HG03457 (cell line): ENCODE data around the gene ZNF185.

Experiments
- ATAC-seq: cut with Tn5 transposase; IDR thresholded peaks from one replicate; pipeline ENCODE4 v1.9.1; 2021; ENCODE audit warnings: moderate number of reproducible peaks; ENCODE audit not compliant: unreplicated experiment

Gene ZNF185

DNA sequence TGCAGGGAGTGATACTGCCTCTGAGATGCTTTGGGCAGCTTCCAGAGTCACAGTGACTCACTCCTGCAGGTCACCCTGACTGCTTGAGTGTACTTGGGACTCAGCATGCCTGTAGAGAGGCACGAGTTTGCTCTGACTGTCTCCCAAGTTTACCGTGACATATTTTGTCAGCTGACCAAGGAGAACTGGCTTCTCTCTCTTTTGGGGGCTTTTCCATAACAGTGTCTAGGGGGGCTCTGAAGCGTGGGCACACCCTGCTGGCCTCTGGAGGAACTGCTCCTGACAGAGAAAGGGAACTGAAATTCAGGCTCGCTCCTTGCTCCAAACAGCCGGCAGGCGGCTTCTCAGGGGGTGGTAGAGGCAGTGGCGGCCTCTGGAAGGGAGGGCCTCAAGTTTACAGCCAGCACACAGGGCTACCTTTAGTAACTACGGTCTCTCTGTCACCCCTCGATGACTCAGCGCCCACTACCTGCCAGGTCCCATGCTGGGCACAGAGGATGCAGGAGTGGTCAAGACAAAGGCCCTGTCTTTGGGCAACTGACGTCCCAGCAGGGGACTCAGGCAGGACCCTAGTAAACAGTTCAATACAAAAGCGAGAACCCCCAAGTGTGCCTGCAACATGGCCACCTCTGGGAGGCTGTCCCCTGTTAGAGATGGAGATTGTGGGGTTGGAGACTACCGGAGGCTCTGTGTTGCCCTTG, 17.8 kb downstream of the ZNF185 start:
- peak; percentile 81 for ATAC-seq

DNA sequence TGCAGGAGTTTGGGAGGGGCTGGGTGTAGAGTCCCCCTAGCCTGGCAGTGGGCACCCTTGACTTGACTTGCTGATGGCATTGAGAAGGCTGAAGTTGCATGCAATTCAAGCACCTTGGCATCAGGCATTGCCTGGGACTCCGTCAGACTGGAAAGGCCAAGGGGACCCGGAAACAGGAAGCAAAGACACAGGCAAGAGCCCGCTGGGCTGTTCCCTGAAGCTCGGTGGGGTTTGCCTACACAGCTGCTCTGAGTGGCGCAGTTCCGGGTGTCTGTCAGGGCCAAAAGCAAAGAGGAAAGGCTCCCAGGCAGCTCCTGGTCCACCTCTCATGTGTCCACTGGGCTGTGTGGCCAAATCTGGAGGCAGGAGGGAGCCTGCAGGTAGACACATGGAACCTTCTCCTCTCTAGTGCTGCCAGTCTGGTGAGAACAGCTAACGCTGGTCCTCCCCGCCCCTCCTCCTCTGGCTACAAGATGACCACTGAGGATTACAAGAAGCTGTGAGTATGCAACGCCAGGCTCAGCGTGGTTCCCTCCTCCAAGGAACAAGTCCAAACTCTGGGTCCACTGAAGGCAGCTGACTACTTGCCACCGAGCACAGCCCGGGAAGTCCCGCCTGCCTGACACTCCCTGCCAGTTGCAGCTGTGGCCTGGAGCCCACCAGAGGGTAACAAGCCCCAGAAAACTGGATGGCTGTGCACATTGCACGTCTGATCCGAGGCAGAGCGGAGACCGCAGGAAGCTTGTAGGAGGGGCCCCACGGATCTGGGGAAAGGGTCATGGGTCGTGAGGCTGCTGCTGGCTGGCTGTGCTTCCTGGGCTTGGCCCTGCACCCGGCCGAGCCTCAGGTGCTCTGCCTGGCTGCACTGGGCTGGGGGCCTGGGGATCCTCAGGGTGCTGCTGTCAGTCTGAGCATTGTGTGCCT, 20.1 kb downstream of the ZNF185 start:
- ATAC-seq = no peak

DNA sequence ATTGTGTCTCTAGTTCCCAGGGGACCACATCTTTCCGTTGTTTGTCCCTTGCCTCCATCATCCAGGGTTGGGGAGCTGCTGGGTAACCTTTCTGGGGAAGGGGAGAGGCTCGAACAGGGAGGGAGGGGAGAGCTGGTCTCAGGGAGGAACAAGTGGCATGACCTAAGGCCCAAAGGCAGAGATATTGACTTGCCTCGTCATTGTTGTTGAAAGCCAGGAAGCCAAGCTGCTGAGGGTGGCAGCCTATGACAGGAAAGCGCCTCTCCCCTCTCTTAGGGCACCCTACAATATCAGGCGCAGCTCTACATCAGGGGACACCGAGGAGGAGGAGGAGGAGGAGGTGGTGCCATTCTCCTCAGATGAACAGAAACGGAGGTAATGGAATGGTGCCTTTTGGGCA, 20.8 kb downstream of the ZNF185 start:
- no peak for ATAC-seq

DNA sequence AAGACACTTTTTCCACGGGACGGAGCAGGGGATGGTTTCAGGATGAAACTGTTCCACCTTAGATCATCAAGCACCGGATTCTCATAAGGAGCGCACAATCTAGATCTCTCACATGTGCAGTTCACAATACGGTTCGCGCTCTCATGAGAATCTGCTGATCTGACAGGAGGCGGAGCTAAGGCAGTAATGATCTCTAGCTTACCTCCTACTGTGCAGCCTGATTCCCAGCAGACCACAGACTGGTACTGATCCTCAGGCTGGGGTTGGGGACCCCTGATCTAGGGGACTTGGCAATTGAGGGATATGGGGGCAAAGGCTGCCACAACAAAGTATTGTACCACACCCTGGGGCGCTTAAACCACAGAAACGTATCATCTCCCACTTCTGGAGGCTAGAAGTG, 25.7 kb downstream of the ZNF185 start:
- ATAC-seq = no peak

DNA sequence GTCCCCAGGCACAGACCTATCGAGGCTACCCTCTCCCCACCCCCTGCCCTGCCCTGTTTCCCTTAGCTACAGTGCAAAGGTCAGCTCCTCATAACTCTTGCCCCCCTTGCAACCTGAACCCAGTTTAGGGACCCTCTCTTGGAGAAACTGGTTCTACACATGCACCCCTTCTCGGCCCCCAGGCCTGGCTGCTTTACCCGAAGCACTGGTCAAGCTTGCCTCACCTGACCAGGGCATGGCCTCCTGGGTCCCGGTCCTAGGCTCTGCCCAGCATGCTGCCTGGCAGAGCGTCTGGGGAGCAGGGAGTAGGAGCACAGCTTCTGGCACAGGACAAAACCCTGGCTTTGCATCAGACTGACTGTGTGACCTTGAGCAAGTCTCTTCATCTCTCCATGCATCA, 28.0 kb downstream of the ZNF185 start:
- no peak for ATAC-seq

DNA sequence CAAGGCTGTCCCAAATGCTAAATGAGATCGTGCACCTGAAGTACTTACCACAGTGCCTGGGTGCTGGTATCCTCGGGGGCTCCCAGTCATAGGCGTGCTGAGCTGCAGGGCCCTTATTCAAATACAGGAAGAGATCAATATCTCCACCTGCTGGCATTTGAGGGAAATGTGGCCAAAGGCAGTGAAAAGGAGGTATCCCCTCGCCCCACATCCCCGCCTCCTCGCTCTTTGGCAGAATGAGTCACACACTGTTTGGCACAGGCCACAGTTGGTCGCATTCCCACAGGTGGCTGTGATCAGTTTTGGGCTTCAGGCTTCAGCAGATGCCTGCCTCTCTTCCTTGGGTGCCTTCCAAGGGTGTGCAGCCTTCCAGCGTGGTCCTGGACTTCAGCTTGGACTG, 28.4 kb downstream of the ZNF185 start:
- no peak for ATAC-seq

DNA sequence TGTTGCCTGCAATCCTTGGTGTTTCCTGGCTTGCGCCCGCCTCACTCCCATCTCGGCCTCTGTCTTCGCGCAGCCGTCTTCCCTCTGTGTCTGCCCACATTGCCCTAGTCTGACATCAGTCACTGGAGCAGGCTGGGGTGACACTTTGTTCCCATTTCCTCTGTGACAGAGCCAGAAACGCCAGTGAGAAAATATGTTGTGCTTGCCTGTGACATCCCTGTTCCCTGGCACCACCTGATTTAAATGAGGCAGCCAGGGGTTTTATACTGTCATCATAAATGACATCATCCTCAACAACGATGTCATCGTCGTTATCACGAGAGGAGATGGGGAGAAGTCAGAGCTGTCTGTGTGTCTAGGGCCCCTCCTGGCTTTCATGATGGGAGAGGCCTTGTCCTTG, 29.1 kb downstream of the ZNF185 start:
- ATAC-seq = no peak

DNA sequence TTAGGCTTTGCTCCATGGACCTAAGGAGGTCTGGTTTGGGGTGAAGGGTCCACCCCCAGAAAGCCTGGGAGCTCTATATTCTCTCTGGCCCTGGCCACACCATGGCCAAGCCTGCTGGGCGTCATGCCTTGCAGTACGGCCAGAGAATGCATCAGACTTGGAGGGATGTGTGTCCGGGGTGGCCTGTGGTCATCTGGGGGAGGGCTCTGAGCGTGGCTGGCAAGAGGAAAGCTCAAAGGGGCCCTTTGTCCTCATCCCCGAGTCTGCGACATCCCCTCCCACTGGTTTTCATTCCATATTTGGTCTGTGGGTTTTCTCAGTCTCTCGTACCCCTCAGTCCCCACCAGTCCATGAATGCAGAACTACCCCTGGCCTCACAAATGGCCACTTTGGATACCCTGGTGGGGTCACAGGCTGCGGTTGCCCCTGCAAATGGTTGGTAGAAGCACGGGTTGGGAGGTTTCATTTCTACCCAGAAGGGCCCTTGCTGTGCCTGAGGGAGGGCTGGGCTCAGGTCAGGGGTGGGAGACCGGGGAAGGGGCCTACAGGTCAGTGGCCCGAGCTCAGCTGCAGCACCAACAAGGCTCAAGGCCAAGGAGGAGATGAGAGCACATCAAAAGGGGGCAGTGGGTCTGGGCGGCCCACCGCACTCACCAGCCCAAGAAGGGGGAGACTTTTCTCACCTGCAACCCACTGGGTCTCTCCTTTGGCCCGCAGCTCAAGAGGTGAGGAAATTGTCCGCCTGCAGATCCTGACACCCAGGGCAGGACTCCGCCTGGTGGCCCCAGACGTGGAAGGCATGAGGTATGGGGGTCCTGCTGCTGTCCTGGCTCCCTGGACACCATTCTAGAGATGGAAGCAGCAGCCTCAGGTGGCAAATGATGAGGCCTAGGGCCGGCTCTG, 30.2 kb downstream of the ZNF185 start:
- ATAC-seq = no peak

DNA sequence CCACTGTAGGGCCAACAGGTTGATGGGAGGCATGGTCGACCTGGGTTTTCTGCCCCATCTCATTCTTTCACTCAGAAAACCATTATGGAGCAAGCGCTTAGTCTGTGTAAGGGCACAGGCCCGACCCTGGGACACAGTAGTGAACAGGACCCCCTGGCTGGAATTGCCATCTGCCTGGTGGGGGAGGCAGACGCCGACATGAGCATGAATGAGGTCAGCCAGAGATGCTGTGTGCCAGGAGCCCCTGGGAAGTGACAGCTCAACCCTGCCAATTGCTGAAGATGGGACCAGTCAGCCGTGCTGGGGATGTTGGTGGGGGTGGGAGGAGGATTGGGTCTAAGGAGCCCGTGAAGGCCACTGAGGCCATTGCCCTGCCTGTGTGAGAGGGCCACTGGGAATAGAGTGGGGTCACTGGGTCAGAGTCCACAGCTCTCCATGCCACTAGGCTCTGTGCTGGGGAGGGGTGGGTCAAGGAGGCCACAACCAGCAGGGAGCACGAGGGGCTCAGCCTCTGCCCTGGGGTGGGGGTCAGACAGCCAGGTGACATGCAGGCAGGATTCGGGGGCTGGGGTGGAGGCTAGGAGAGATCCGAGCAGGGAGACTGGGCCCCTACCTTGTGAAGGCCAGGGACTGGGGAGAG, 31.0 kb downstream of the ZNF185 start:
- ATAC-seq = no peak

DNA sequence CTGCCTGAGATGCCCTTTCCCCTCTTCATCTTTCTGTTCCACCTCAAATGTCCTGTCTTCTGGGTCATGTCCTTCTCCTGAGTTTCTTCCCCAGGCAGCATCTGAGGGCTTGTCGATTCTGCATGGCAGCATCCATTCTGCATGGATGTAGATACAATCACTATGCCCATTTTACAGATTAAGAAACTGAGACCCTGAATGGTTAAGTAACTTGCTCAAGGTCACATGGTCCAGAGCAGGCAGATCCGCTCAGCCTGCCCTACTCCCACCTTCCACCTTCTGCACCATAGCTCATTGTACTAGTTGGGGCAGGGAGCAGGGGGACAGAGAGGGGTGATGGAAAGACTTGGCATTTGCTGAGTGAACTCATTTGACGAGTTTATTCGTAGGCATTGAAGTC, 32.0 kb downstream of the ZNF185 start:
- no peak for ATAC-seq

DNA sequence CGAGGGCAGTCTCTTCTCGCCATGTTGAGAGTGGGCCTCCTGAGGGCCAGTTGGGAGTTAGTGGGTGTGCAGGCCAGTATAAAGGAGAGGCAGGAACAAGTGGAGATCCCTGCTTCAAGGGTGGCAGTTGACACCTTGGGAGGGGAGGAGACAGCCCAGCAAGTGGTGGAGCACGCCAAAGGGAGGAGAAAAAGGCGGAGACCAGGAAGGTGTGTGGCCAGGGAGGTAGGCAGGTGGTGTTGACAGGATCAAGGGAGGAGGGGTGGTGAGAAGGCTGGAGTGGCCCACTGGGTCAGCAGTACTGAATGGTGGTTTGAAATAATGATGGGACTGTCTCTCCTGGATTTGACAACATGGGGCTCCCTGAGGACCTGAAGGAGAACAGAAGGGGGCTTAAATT, 32.6 kb downstream of the ZNF185 start:
- ATAC-seq = no peak

DNA sequence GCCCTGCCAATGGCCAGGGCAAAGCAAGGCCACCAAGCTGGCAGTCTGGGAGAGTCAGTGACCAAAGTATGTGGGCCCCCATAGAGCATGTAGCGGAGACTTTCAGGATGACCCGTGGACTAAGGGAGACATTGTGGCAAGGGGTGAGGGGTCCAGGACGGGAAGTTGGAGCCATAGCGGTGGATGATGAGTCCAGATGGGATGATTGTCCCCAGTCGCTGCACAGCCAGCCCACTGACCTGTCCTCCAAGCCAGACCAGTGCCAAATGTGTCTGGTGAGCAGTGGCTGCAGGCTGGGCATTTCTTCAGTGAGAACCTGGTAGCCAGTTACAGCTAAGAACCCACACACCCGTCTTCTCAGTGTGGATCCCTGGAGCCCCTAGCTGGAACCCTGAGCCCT, 34.3 kb downstream of the ZNF185 start:
- no peak for ATAC-seq

DNA sequence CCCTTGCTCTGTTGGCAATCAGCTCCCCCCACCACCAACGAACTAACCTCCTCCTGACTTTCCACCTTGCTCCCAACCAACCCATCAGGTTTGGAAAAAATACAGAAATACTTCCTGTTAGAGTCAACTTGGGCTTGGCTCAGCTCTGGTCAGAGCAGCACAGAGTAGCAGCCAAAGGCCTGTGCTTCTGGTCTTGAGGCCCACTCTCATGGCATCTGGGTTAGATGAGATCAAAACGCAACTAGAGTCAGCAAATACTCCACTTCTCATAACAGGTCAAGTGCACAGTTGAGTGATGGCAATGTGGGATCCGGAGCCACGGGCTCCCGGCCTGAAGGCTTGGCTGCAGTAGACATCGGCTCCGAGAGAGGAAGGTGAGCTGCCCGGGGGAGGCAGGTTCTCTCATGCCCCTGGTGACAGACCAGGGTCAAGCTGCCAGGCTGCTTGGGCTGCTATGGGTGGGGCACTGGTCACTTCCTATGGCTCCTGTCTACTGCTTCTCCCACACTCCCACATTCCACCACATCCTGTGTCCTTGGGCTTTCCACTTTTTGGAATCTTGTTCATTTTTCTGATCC, 34.8 kb downstream of the ZNF185 start:
- ATAC-seq = no peak

DNA sequence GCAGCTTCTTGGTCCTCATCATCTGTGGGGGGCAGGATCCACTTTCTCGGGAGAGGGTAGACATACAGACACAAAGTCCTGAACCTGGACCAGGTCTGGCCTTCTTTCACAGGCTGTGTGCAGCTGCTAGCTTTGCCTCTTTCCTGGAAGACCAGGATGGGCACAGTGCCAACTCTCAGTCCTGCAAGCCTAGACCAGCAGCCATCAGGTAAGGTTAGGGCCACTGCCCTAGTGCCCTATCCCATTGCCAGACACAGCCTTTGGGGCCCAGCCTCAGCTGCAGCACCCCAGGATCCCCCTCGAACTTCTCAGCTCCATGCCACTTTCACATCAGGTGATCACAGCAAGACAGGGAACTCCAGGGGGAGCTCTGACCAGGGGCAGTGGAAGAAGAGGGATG, 38.4 kb downstream of the ZNF185 start:
- ATAC-seq = no peak

DNA sequence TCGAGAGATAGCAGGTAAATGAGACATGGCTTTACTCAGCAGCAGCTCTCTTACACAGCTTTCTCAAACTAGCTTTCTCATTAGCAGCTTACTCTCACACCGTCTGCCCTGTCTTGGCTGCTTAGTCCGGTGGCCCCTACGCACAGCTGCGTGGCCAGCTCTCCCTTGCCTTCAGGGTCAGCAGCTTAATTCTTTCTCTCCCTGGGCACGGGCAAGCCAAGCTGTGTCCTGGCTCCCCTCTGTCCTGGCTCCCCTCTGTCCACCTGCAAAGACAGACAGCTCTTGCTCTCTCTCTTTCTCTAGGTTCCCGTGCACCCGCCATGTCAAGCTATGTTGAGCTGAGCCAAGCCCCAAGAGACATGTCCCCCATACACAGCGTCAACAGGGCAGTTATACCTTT, 39.4 kb downstream of the ZNF185 start:
- ATAC-seq = no peak

DNA sequence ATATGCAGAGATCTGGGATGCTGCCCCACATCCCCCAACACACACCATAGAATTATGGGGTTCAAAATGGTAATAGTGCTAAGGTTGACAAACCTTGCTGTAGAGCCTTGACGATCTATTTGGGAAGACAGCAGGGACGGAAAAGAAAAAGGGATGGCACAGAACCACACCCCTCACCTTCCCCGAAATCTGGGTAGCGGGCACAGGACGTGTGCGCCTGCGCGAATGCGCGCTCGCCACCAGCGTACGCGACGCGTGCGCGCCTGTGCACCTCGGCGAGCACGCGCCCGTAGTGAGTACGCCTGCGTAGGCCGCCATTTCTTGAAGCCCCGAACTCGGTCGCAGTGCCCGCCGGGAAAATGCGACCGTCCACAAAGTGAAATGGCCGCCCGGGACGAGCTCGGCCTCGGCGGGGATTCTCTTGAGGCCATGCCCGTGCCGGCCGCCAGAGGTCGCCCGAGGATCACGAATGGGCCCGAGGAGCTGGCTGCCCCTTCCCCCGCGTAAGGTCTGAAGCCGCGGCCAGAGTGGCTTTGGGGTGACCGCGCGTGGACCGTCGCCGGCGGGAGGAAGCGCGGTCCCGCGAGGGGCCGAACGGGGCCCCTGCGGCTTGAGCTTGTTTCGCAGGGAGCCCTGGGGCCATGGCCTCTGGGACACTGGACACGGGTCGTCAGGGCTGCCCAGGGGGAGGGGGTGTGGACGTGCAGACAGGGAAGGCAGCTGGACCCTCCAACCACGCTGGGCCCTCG, 43.6 kb downstream of the ZNF185 start:
- peak; percentile 86 for ATAC-seq

DNA sequence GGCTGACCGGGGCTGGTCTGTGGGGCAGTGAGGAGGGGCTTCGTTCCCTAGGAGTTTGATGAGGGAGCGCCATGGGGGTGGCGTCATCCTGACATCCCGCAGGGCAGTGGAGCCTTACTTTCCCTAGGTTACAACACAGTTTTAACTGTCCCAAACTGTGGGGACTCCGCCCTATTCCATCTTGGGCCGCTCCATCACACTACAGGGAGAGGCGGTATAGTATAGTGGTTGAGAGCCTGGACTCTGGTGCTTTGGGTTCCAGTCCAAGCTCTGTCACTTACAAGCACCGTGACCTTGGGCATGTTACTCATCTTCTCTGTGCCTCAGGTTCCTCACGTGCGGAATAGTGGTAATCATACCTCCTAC, 44.2 kb downstream of the ZNF185 start:
- no peak for ATAC-seq

DNA sequence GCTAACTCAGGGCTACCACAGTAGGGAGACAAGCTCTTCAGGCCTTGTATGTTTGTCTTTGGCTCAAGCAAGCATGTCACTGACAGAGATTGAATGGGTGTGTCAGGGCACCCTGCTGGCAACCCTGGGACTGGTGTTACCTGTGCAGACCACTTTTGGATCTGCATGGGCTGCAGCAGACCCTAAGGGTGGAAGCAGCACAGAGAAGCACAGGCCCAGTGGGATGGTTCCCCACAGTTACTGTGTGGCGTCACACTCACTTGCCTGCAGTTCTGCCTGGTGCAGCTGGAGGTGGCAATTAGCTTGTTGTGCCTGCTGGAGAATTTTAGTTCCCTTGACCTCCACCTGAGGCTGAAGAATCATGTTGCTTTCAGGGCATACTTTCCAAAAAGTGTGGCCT, 46.0 kb downstream of the ZNF185 start:
- no peak for ATAC-seq

DNA sequence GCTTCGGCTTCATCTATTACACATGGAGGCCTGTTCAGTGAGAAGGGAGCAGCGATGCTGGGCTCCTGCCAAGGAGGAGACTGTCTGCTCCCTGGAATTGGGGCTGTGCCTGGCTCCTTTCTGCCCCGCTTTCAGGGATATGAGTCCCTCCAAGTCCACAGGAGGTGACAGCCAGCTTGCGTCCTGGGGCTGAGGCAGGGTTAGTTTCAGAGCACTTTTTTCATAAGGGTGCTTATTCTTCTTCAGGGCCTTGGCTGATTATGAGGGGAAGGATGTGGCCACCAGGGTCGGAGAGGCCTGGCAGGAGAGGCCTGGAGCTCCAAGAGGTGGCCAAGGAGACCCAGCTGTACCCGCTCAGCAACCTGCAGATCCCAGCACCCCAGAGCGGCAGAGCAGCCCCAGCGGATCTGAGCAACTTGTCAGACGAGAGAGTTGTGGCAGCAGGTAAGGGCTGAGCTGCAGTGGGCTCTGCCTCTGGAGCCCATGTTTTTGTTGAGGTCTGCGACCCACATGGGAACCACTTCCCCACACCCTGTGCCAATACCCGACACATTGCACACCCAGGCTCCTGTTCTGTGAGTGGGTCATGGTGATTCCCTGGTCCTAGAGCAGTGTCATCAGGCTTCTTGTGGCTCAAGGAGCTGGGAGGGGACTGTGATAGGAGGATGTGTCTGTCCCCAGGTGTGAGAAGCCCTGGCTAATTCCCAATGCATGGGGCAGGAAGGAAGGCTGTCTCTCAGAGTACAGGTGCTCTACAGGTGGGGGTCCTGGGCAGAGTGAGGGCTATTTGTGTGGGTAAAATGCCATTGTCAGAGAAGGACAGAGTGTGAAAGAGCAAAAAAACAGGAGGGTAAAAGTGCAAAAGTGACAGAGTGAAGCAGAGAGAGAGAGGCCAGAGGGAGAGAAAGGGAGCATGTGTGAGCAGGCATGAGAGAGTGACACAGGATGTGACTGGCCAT, 47.4 kb downstream of the ZNF185 start:
- ATAC-seq = no peak
